H9 (cell line): ENCODE data around the gene CDKAL1. TPM values are rescaled to one million over a fixed set of nuclear protein-coding genes. Genes with fewer than 3 reads are reported as not detected.

Experiments
- DNase-seq: peaks from one replicate; pipeline ENCODE4 v3.0.0-alpha.2; 2017
- H2AFZ ChIP-seq: one replicate; pipeline ENCODE4 v1.6.1; 2013; ENCODE audit warnings: mild to moderate bottlenecking, low read length, control low read depth, moderate library complexity
- H2AK5ac ChIP-seq: 2 replicates; pipeline ENCODE4 v1.6.1; 2013; ENCODE audit warnings: low read length, control low read depth, mixed read lengths; ENCODE audit not compliant: insufficient read length
- H2BK120ac ChIP-seq: one replicate; pipeline ENCODE4 v1.6.1; 2013; ENCODE audit warnings: low read depth, mild to moderate bottlenecking, low read length, control low read depth, inconsistent platforms; ENCODE audit not compliant: poor library complexity, severe bottlenecking
- H2BK12ac ChIP-seq: 2 replicates; pipeline ENCODE4 v1.6.1; 2013; ENCODE audit warnings: low read length, control low read depth, mixed read lengths, low read depth; ENCODE audit not compliant: insufficient read length
- H2BK15ac ChIP-seq: 2 replicates; pipeline ENCODE4 v1.6.1; 2013; ENCODE audit warnings: low read depth, low read length, control low read depth
- H2BK20ac ChIP-seq: one replicate; pipeline ENCODE4 v1.6.1; 2013; ENCODE audit warnings: low read depth, mild to moderate bottlenecking, low read length, control low read depth, inconsistent platforms; ENCODE audit not compliant: poor library complexity, severe bottlenecking
- H2BK5ac ChIP-seq: 2 replicates; pipeline ENCODE4 v1.6.1; 2013; ENCODE audit warnings: low read length, control low read depth, mixed read lengths; ENCODE audit not compliant: insufficient read length
- H3K14ac ChIP-seq: 2 replicates; pipeline ENCODE4 v1.6.1; 2013; ENCODE audit warnings: low read length, control low read depth; ENCODE audit not compliant: insufficient read depth
- H3K18ac ChIP-seq: 2 replicates; pipeline ENCODE4 v1.6.1; 2013; ENCODE audit warnings: low read depth, mild to moderate bottlenecking, mixed read lengths, low read length, control low read depth; ENCODE audit not compliant: insufficient read length
- H3K23ac ChIP-seq: 2 replicates; pipeline ENCODE4 v1.6.1; 2013; ENCODE audit warnings: low read length, control low read depth, mixed read lengths, low read depth; ENCODE audit not compliant: insufficient read length
- H3K23me2 ChIP-seq: 2 replicates; pipeline ENCODE4 v1.6.1; 2013; ENCODE audit warnings: low read depth, mild to moderate bottlenecking, mixed read lengths, low read length, control low read depth; ENCODE audit not compliant: insufficient read length, poor library complexity, severe bottlenecking
- H3K27ac ChIP-seq: 2 replicates; pipeline ENCODE4 v1.5.1; 2013; ENCODE audit warnings: low read length, control low read depth, mixed read lengths, low read depth; ENCODE audit not compliant: insufficient read length
- H3K27me3 ChIP-seq: 2 replicates; pipeline ENCODE4 v1.6.1; 2013; ENCODE audit warnings: low read length, control low read depth, inconsistent platforms; ENCODE audit not compliant: insufficient read depth
- H3K4ac ChIP-seq: 2 replicates; pipeline ENCODE4 v1.6.1; 2013; ENCODE audit warnings: low read depth, mild to moderate bottlenecking, control low read depth, inconsistent platforms, low read length, moderate library complexity
- H3K4me1 ChIP-seq: 2 replicates; pipeline ENCODE4 v1.6.1; 2013; ENCODE audit warnings: low read length, control low read depth, inconsistent platforms; ENCODE audit not compliant: insufficient read depth
- H3K4me2 ChIP-seq: 2 replicates; pipeline ENCODE4 v1.6.1; 2013; ENCODE audit warnings: low read length, control low read depth, mixed read lengths; ENCODE audit not compliant: insufficient read length, insufficient read depth
- H3K56ac ChIP-seq: 2 replicates; pipeline ENCODE4 v1.6.1; 2013; ENCODE audit warnings: low read depth, mild to moderate bottlenecking, mixed read lengths, low read length, control low read depth; ENCODE audit not compliant: insufficient read length
- H3K79me1 ChIP-seq: 2 replicates; pipeline ENCODE4 v1.6.1; 2013; ENCODE audit warnings: low read depth, mild to moderate bottlenecking, moderate library complexity, low read length, control low read depth, inconsistent platforms; ENCODE audit not compliant: insufficient read depth, poor library complexity, severe bottlenecking
- H3K79me2 ChIP-seq: 2 replicates; pipeline ENCODE4 v1.6.1; 2013; ENCODE audit warnings: low read length, control low read depth, inconsistent platforms; ENCODE audit not compliant: insufficient read depth
- H3K9ac ChIP-seq: 2 replicates; pipeline ENCODE4 v1.6.1; 2013; ENCODE audit warnings: low read length, control low read depth, mixed read lengths; ENCODE audit not compliant: insufficient read length; ENCODE audit errors: extremely low read depth
- H3K9me3 ChIP-seq: one replicate; pipeline ENCODE4 v1.6.1; 2013; ENCODE audit warnings: low read depth, low read length, inconsistent platforms; ENCODE audit not compliant: control insufficient read depth
- H3T11ph ChIP-seq: one replicate; pipeline ENCODE4 v1.6.1; 2013; ENCODE audit warnings: mild to moderate bottlenecking, low read length, control low read depth, inconsistent platforms
- H4K20me1 ChIP-seq: one replicate; pipeline ENCODE4 v1.6.1; 2013; ENCODE audit not compliant: control insufficient read depth, insufficient read length, insufficient read depth
- H4K5ac ChIP-seq: 2 replicates; pipeline ENCODE4 v1.6.1; 2013; ENCODE audit warnings: low read depth, mild to moderate bottlenecking, mixed read lengths, low read length, control low read depth; ENCODE audit not compliant: insufficient read length
- H4K8ac ChIP-seq: replicated peaks from 2 replicates; pipeline ENCODE4 v1.6.1; 2013; ENCODE audit warnings: low read length, control low read depth, mixed read lengths, low read depth; ENCODE audit not compliant: insufficient read length
- H4K91ac ChIP-seq: 2 replicates; pipeline ENCODE4 v1.6.1; 2013; ENCODE audit warnings: low read depth, mild to moderate bottlenecking, moderate library complexity, mixed read lengths, low read length, control low read depth; ENCODE audit not compliant: insufficient read length
- H3K27ac Mint-ChIP-seq, 3 experiments: 2 replicates in 2 of 3; 3 replicates in 1 of 3; pipeline ENCODE4 v1.8.0; 2020 to 2021; ENCODE audit warnings: mixed read lengths in 3 of 3, mild to moderate bottlenecking in 1 of 3, moderate library complexity in 1 of 3
- H3K27me3 Mint-ChIP-seq: 2 replicates; pipeline ENCODE4 v1.8.0; 2021; ENCODE audit warnings: low read depth, mild to moderate bottlenecking, moderate library complexity, mixed read lengths
- H3K36me3 Mint-ChIP-seq, 3 experiments: 2 replicates in 2 of 3; 3 replicates in 1 of 3; pipeline ENCODE4 v1.8.0; 2020 to 2021; ENCODE audit warnings: low read depth in 3 of 3, mixed read lengths in 3 of 3; ENCODE audit not compliant: insufficient read depth in 1 of 3
- H3K4me1 Mint-ChIP-seq, 2 experiments: 2 replicates each; pipeline ENCODE4 v1.8.0; 2020; ENCODE audit warnings: mixed read lengths in 2 of 2
- H3K4me3 Mint-ChIP-seq, 2 experiments: 2 replicates in 1 of 2; 3 replicates in 1 of 2; pipeline ENCODE4 v1.8.0; 2020 to 2021; ENCODE audit warnings: mild to moderate bottlenecking in 2 of 2, mixed read lengths in 2 of 2, moderate library complexity in 1 of 2
- H3K9me3 Mint-ChIP-seq, 2 experiments: 2 replicates in 1 of 2; 3 replicates in 1 of 2; pipeline ENCODE4 v1.8.0; 2020; ENCODE audit warnings: mild to moderate bottlenecking in 2 of 2, mixed read lengths in 2 of 2, moderate library complexity in 1 of 2
- WGBS: extraction: QIAGEN DNeasy Blood & Tissue Kit; methylation state at CpG from one replicate; pipeline ENCODE4 v1.1.7; 2013; ENCODE audit warnings: missing lambda C conversion rate, low lambda C conversion rate, mixed read lengths; ENCODE audit not compliant: insufficient read length; ENCODE audit errors: extremely low coverage; 5-methylcytosine and 5-hydroxymethylcytosine counted together
- total RNA-seq: library from RNA; stranded (reverse); gene quantifications from 2 replicates; pipeline ENCODE4 v1.2.1, GENCODE V29; 2021
- TF ChIP-seq, protein P1 (sequence below): fragments of 200-600 bp; sonication (generic); conservative IDR thresholded peaks from 3 replicates; pipeline ENCODE4 v1.8.0; 2021; ENCODE audit warnings: antibody characterized with exemption, mild to moderate bottlenecking

Gene CDKAL1
- total RNA-seq, 1 experiment from 2014 or later = 23.0 TPM

DNA sequence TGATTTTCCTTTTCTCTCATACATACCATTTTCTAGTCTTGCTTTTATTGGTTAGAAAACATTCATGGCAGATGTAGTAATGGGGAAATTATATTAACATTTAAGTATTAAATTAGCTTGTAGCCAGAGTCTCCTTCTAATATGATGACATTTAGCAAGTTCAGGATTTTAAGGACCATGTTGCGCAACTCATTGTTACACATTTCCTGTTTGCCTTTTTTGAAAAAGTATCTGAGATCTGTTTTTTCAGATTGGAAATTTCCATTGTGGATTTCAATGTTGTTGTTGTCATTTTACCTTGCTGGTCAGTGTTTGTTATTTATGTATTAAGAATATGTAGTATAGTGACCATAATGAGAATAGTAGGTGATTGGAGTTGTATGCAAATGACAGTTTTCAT, 38.7 kb downstream of the CDKAL1 start:
- Mint-ChIP-seq H3K4me1 (peaks cover 15 to 24% of the 10 kb centered on the region in 2 experiments), H3K27ac (peak overlapping the region in 1 of 3 experiments; percentile 49; a peak in 2 of 7 replicates), H3K36me3 (peaks cover 0 to 4% (median 0%) of the 10 kb centered on the region in 3 experiments; a peak in 3 of 7 replicates), H3K9me3 (no peaks in the 10 kb centered on the region; a peak in 1 of 5 replicates), H3K27me3 (no peaks in the 10 kb centered on the region), H3K4me3 (no peak overlapping the region)
- Histone ChIP-seq H3K4me1 (peaks cover 2% of the 10 kb centered on the region; the same call in 1 of the 2 replicates), H4K91ac (no peak overlapping the region), H2BK5ac (no peak overlapping the region), H3K18ac (no peak overlapping the region), H2BK20ac (no peak overlapping the region), H3K56ac (no peak overlapping the region), H2AK5ac (no peak overlapping the region), H3K14ac (no peak overlapping the region), H2BK120ac (no peak overlapping the region), H3K23ac (no peak overlapping the region), H4K5ac (no peak overlapping the region), H2BK15ac (no peak overlapping the region), H3K27me3 (no peaks in the 10 kb centered on the region), H3T11ph (no peak overlapping the region), H3K27ac (no peak overlapping the region), H4K8ac (no peak overlapping the region), H3K23me2 (no peaks in the 10 kb centered on the region), H3K4me2 (no peak overlapping the region), H3K4ac (no peak overlapping the region), H3K9me3 (no peaks in the 10 kb centered on the region), H3K79me1 (no peaks in the 10 kb centered on the region), H2BK12ac (no peak overlapping the region), H3K9ac (no peak overlapping the region), H2AFZ (no peak overlapping the region), H4K20me1 (no peaks in the 10 kb centered on the region), H3K79me2 (no peaks in the 10 kb centered on the region)
- no peak for DNase-seq
- TF ChIP-seq, protein P1, sequence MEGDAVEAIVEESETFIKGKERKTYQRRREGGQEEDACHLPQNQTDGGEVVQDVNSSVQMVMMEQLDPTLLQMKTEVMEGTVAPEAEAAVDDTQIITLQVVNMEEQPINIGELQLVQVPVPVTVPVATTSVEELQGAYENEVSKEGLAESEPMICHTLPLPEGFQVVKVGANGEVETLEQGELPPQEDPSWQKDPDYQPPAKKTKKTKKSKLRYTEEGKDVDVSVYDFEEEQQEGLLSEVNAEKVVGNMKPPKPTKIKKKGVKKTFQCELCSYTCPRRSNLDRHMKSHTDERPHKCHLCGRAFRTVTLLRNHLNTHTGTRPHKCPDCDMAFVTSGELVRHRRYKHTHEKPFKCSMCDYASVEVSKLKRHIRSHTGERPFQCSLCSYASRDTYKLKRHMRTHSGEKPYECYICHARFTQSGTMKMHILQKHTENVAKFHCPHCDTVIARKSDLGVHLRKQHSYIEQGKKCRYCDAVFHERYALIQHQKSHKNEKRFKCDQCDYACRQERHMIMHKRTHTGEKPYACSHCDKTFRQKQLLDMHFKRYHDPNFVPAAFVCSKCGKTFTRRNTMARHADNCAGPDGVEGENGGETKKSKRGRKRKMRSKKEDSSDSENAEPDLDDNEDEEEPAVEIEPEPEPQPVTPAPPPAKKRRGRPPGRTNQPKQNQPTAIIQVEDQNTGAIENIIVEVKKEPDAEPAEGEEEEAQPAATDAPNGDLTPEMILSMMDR = no peak
- WGBS = no CpG with 5 or more reads among the region's 1 CpG
